ENCODE data around the gene MAD1L1.

- TF ChIP-seq SIX5 (IDR thresholded peaks at IDR 0.05; ENCODE audit: low read depth, low read length), result no peak
- TF ChIP-seq TEAD4 (IDR thresholded peaks at IDR 0.05; ENCODE audit: low read depth, low read length), result no peak
- no peak for TF ChIP-seq CTCF (IDR thresholded peaks at IDR 0.05; ENCODE audit: control extremely low read depth in 1 of 3, insufficient read depth in 1 of 3, low read depth in 1 of 3, low read length in 3 of 3)
- TF ChIP-seq POLR2A (IDR thresholded peaks at IDR 0.05; ENCODE audit: control extremely low read depth in 1 of 2, low read depth in 2 of 2, low read length in 2 of 2), result no peak
- no peak for TF ChIP-seq SP4 (IDR thresholded peaks at IDR 0.05; ENCODE audit: low read length)
- TF ChIP-seq EZH2 (IDR thresholded peaks at IDR 0.05; ENCODE audit: low read depth, low read length, severe bottlenecking), result no peak
- TF ChIP-seq SRF (IDR thresholded peaks at IDR 0.05; ENCODE audit: low read depth, low read length), result no peak
- no peak for TF ChIP-seq RFX5 (IDR thresholded peaks at IDR 0.05; ENCODE audit: borderline replicate concordance, low read depth, low read length)
Measured at GRCh38 chr7:2097492-2097891, 135.3 kb downstream of the MAD1L1 start.
